NB4 (cell line): ENCODE data around the gene SUCO.

ENCODE experiments used
- DNase-seq: peaks from one replicate; pipeline ENCODE4 v3.0.0; 2010; ENCODE audit warnings: low read depth
- H3K4me3 ChIP-seq: one replicate; pipeline ENCODE4 v1.5.1; 2011; ENCODE audit warnings: mild to moderate bottlenecking, low read depth, low read length, moderate library complexity
- CTCF ChIP-seq: IDR thresholded peaks from one replicate; pipeline ENCODE4 v1.5.1; 2012; ENCODE audit warnings: low read depth, low read length
- MAX ChIP-seq: IDR thresholded peaks from 2 replicates; pipeline ENCODE4 v1.6.1; 2011; ENCODE audit warnings: low read depth, low read length
- MYC ChIP-seq: IDR thresholded peaks from 2 replicates; pipeline ENCODE4 v1.6.1; 2011; ENCODE audit warnings: low read depth, low read length
- POLR2A ChIP-seq: IDR thresholded peaks from 2 replicates; pipeline ENCODE4 v1.6.1; 2011; ENCODE audit warnings: mild to moderate bottlenecking; ENCODE audit not compliant: insufficient read length; ENCODE audit errors: extremely low read depth

Gene SUCO

GRCh38 chr1:172554915-172555314 is 22.0 kb downstream of the SUCO start:
- DNase-seq, result no peak
- no peak for TF ChIP-seq MYC
- TF ChIP-seq POLR2A, result no peak
- TF ChIP-seq CTCF, result no peak
- TF ChIP-seq MAX, result no peak

GRCh38 chr1:172556461-172556860 is 23.5 kb downstream of the SUCO start:
- H3K4me3 ChIP-seq, result no peak overlapping the region
- TF ChIP-seq MAX, result no peak
- TF ChIP-seq MYC, result no peak
- no peak for TF ChIP-seq POLR2A
- no peak for TF ChIP-seq CTCF
- no peak for DNase-seq

More at GRCh38 chr1:172554915-172555314, 22.0 kb downstream of the SUCO start:
- no peak overlapping the region for H3K4me3 ChIP-seq

GRCh38 chr1:172557270-172557669 is 24.3 kb downstream of the SUCO start:
- TF ChIP-seq MAX, result no peak
- TF ChIP-seq CTCF, result no peak
- no peak for TF ChIP-seq POLR2A
- no peak for TF ChIP-seq MYC
- H3K4me3 ChIP-seq, result no peak overlapping the region
- DNase-seq, result no peak

GRCh38 chr1:172559572-172560210 is 26.7 kb downstream of the SUCO start:
- H3K4me3 ChIP-seq, result no peak overlapping the region
- TF ChIP-seq POLR2A (no peak), MAX (no peak), MYC (no peak), CTCF (no peak)
- DNase-seq, result no peak

GRCh38 chr1:172561252-172561651 is 28.3 kb downstream of the SUCO start:
- no peak overlapping the region for H3K4me3 ChIP-seq
- TF ChIP-seq CTCF (no peak), MYC (no peak), MAX (no peak), POLR2A (no peak)
- DNase-seq, result no peak
